Measurements from ENCODE around the gene ZC3H7B.

DNA sequence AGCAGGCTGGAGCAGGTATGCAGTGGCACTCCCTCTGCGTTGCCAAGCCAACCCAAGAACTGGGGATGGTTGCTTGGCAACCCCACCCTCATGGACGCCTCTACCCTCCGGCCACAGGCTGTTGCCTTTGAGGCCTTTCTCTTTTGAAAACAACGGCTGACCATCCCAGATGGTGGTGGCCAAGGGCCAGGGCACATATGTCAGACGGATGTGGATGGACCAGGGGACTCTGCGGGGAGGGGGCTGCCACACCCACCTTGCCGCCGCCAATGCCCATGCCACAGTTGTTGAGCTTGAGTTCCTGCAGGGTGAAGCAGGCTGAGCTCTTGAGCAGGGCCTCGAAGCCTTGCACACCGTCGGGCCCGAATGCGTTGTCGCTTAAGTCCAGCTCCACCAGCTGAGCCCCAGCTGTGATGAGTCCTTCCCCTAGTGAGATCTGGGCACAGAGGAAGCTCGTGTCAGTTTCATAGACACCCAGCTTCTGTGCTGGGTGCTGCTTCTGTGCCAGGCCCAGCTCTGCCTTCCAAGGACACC, 36.9 kb upstream of the ZC3H7B start:
- no peak for TF ChIP-seq POLR2AphosphoS5 (IDR thresholded peaks at IDR 0.05; ENCODE audit: low read depth)
- TF ChIP-seq, protein P1, sequence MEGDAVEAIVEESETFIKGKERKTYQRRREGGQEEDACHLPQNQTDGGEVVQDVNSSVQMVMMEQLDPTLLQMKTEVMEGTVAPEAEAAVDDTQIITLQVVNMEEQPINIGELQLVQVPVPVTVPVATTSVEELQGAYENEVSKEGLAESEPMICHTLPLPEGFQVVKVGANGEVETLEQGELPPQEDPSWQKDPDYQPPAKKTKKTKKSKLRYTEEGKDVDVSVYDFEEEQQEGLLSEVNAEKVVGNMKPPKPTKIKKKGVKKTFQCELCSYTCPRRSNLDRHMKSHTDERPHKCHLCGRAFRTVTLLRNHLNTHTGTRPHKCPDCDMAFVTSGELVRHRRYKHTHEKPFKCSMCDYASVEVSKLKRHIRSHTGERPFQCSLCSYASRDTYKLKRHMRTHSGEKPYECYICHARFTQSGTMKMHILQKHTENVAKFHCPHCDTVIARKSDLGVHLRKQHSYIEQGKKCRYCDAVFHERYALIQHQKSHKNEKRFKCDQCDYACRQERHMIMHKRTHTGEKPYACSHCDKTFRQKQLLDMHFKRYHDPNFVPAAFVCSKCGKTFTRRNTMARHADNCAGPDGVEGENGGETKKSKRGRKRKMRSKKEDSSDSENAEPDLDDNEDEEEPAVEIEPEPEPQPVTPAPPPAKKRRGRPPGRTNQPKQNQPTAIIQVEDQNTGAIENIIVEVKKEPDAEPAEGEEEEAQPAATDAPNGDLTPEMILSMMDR (IDR thresholded peaks at IDR 0.05; ENCODE audit: insufficient read depth, low read length) = no peak
- TF ChIP-seq, protein P2, sequence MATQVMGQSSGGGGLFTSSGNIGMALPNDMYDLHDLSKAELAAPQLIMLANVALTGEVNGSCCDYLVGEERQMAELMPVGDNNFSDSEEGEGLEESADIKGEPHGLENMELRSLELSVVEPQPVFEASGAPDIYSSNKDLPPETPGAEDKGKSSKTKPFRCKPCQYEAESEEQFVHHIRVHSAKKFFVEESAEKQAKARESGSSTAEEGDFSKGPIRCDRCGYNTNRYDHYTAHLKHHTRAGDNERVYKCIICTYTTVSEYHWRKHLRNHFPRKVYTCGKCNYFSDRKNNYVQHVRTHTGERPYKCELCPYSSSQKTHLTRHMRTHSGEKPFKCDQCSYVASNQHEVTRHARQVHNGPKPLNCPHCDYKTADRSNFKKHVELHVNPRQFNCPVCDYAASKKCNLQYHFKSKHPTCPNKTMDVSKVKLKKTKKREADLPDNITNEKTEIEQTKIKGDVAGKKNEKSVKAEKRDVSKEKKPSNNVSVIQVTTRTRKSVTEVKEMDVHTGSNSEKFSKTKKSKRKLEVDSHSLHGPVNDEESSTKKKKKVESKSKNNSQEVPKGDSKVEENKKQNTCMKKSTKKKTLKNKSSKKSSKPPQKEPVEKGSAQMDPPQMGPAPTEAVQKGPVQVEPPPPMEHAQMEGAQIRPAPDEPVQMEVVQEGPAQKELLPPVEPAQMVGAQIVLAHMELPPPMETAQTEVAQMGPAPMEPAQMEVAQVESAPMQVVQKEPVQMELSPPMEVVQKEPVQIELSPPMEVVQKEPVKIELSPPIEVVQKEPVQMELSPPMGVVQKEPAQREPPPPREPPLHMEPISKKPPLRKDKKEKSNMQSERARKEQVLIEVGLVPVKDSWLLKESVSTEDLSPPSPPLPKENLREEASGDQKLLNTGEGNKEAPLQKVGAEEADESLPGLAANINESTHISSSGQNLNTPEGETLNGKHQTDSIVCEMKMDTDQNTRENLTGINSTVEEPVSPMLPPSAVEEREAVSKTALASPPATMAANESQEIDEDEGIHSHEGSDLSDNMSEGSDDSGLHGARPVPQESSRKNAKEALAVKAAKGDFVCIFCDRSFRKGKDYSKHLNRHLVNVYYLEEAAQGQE (IDR thresholded peaks at IDR 0.05; ENCODE audit: insufficient replicate concordance, low read depth) = no peak
